ENCODE results near the gene CD36.

DNA sequence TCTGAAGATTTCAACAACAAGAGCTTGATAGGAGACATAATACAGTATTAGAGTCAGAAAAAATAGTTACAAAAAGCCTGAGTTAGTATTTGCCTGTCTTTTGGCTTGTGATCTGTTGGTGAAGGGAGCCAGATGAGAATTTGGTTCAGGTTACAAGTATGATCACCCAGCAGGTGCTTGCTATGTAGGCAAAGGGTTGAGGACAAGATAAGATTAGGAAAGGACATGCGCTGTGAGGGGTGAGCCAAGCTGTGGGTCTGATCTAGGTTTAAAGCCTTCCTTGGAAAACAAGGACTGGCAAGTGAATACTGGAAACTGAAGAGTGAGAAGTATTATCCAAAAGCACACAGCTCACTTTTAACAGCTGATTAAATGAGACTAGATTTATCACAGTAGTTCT lies 28.7 kb upstream of the CD36 start:
- TF ChIP-seq, protein P1, sequence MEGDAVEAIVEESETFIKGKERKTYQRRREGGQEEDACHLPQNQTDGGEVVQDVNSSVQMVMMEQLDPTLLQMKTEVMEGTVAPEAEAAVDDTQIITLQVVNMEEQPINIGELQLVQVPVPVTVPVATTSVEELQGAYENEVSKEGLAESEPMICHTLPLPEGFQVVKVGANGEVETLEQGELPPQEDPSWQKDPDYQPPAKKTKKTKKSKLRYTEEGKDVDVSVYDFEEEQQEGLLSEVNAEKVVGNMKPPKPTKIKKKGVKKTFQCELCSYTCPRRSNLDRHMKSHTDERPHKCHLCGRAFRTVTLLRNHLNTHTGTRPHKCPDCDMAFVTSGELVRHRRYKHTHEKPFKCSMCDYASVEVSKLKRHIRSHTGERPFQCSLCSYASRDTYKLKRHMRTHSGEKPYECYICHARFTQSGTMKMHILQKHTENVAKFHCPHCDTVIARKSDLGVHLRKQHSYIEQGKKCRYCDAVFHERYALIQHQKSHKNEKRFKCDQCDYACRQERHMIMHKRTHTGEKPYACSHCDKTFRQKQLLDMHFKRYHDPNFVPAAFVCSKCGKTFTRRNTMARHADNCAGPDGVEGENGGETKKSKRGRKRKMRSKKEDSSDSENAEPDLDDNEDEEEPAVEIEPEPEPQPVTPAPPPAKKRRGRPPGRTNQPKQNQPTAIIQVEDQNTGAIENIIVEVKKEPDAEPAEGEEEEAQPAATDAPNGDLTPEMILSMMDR (conservative IDR thresholded peaks at IDR 0.05; ENCODE audit: low read depth, low read length), result no peak
- TF ChIP-seq EZH2 (IDR thresholded peaks at IDR 0.05; ENCODE audit: low read length, unreplicated experiment), result no peak
- TF ChIP-seq EZH2phosphoT487 (IDR thresholded peaks at IDR 0.05; ENCODE audit: borderline replicate concordance, low read length), result no peak

Data from PC-3 (cell line).